ENCODE results near the gene CEBPB.

The CEBPB gene

GRCh38 chr20:50230184-50230583 lies 39.6 kb downstream of the CEBPB start:
- no peak for DNase-seq (ENCODE audit: low spot score)
- TF ChIP-seq CTCF (IDR thresholded peaks at IDR 0.05; ENCODE audit: borderline replicate concordance, control extremely low read depth, extremely low read depth, insufficient read depth, missing control alignments), result no peak
- in situ Hi-C loops (cut with MboI; ENCODE audit: low sequenced_read_pairs, unreplicated experiment), result no loop called here

DNA sequence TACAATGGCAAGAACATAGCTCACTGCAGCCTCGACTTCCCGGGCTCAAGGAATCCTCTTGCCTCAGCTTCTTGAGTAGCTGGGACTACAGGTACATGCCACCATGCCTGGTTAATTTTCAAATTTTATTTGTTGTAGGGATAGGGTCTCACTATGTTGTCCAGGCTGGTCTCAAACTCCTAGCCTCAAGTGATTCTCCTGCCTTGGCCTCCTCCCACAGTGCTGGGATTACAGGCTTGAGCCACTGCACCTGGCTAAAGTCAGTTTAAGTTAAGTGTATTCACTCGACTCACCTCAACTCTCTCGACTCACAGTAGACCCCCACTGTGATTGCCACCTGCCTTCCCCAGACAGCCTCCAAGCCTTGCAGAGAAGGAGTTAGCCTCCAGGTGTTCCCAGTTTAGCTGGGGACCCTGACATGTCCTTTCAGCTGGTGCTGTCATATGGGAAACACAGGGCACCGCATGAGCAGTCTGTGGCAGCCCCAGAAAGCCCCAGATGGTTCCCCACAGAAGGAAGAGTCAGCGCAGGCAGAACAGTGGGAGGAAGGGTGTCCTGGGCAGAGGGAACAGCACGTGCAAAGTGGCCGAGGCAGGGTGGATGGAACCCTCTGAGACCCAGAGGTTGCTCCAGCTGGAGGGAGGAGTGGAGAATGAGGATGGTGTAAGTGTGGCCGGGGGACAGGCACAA lies 40.4 kb downstream of the CEBPB start:
- in situ Hi-C loops (cut with MboI; ENCODE audit: low sequenced_read_pairs, unreplicated experiment), result no loop called here
- no peak for DNase-seq (ENCODE audit: low spot score)
- no peak for TF ChIP-seq CTCF (IDR thresholded peaks at IDR 0.05; ENCODE audit: borderline replicate concordance, control extremely low read depth, extremely low read depth, insufficient read depth, missing control alignments)

GRCh38 chr20:50231854-50232253 lies 41.2 kb downstream of the CEBPB start:
- no peak for DNase-seq (ENCODE audit: low spot score)
- in situ Hi-C loops (cut with MboI; ENCODE audit: low sequenced_read_pairs, unreplicated experiment), result no loop called here
- TF ChIP-seq CTCF (IDR thresholded peaks at IDR 0.05; ENCODE audit: borderline replicate concordance, control extremely low read depth, extremely low read depth, insufficient read depth, missing control alignments), result no peak

DNA sequence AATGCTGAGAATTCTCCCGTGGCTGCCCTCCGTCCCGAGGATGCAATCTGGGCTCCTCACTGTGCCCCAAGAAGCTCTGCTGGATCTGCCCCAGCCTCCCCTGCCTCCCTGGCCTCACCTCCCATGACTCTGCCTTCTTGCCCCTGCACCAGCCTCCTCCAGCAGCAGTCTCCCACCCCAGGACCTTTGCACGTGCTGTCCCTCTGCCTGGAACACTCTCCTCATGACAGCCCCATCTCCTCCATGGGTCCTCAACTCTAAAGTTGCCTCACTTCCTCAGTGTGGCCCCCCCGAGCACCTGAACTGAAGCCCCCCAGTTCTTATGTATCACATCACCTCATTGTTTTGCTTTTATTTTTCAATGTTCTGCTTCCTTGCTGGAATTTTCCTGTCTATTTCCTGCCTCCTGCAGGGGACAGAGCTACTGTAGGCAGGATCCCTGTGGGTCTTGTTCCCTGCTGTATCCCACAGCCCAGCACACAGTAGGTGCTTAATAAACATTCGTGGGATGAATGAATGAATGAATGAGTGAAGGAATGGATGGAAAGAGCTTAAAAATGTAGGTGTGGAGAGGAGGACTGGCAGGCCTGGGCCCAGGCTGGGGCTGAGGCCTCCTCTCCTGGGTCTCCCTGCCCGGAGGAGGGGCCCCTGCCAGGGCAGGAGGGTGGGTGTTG lies 42.2 kb downstream of the CEBPB start:
- in situ Hi-C loops (cut with MboI; ENCODE audit: low sequenced_read_pairs, unreplicated experiment), result no loop called here
- DNase-seq (ENCODE audit: low spot score), result no peak
- TF ChIP-seq CTCF (IDR thresholded peaks at IDR 0.05; ENCODE audit: borderline replicate concordance, control extremely low read depth, extremely low read depth, insufficient read depth, missing control alignments), result no peak

- in situ Hi-C loops (cut with MboI; ENCODE audit: low sequenced_read_pairs, unreplicated experiment), result no loop called here
- no peak for TF ChIP-seq CTCF (IDR thresholded peaks at IDR 0.05; ENCODE audit: borderline replicate concordance, control extremely low read depth, extremely low read depth, insufficient read depth, missing control alignments)
- DNase-seq (ENCODE audit: low spot score), result no peak
Observed at GRCh38 chr20:50233325-50234212, 42.9 kb downstream of the CEBPB start.

DNA sequence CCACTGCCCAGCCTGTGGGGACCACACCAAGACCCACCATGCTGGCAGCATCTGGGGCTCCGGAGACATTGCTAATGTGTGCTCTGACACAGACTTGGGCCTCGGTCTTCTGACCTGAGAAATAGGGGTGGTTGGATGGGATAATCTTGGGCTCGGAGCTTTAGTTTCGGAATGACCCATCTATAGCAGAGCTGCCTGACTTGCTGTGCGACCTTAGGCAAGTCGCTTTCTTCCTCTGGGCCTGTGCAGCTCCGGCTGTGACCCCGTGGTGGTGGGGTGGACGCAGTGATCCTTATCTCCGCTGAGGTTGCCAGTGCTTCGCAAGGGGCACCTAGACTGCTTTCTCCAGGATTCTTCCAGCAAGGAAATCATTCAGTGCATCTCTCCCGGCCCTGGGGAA lies 43.7 kb downstream of the CEBPB start:
- in situ Hi-C loops (cut with MboI; ENCODE audit: low sequenced_read_pairs, unreplicated experiment), result no loop called here

More for the DNA sequence above, 43.7 kb downstream of the CEBPB start:
- no peak for DNase-seq (ENCODE audit: low spot score)
- no peak for TF ChIP-seq CTCF (IDR thresholded peaks at IDR 0.05; ENCODE audit: borderline replicate concordance, control extremely low read depth, extremely low read depth, insufficient read depth, missing control alignments)

Measured in GM13976 (cell line).